ENCODE data around the gene GPR161.

GPR161 gene

GRCh38 chr1:168105846-168106245, 30.9 kb downstream of the GPR161 start:
- no peak for DNase-seq

- no peak for DNase-seq
These were observed 32.2 kb downstream of the GPR161 start for GRCh38 chr1:168104535-168104934.

- DNase-seq: no peak
These were observed 34.2 kb downstream of the GPR161 start for GRCh38 chr1:168102487-168102886.

DNA sequence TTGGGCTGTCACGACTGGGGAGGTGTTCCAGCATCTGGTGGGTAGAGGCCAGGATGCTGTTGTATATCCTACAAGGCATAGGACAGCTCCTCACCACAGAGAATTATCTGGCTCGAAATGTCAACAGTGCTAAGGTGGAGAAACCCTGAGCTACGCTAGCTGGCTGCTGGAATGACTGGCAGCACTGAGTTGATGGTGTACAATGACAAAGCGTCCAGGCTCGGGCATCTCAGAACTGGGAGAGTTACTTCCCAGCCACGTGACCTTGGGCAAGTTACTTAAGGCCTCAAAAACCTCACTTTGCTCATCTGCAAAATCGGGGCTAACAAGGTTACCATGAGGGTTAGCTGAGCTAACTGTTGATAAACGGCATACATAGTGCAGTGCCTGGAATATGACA, 35.4 kb downstream of the GPR161 start:
- no peak for DNase-seq

GRCh38 chr1:168100315-168101002, 36.3 kb downstream of the GPR161 start:
- no peak for DNase-seq

GRCh38 chr1:168099337-168099801, 37.4 kb downstream of the GPR161 start:
- no peak for DNase-seq

DNA sequence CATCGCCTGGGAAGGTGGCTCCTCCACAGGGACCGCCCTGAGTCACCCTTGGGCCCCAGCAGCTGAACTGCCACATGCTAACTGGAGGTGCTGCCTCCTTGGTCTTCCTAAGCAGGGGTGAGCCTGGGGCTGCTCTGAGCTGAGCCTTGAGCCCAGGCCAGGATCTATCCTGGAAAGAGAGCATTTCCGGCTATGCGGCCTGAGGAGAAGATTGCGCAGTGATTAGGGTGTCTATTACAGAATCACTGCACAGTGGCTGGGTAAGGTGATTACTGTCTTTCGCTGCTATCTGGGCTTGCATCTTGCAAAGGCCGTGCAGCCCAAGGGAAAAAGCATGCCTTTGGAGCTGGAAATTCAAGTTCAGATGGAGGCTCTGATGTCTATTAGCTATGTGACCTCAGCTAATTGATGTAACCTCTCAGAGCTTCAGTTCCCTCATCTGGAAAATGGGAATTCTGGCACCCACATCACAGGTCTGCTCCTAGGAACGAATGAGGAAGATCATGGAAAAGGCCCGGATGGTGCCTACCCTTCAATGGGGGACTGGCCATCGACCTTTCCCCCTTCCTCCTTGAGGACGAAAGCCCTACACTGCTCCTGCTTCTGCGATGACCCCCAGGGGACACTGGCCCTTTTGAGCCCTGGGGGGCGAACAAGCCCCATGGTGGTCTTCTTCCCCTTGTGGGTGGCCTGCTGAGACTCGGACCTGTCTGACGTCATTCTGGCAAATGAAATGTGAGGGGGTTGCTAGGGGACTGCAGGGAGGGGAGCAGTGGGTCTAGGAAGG, 38.0 kb downstream of the GPR161 start:
- DNase-seq: no peak

DNA sequence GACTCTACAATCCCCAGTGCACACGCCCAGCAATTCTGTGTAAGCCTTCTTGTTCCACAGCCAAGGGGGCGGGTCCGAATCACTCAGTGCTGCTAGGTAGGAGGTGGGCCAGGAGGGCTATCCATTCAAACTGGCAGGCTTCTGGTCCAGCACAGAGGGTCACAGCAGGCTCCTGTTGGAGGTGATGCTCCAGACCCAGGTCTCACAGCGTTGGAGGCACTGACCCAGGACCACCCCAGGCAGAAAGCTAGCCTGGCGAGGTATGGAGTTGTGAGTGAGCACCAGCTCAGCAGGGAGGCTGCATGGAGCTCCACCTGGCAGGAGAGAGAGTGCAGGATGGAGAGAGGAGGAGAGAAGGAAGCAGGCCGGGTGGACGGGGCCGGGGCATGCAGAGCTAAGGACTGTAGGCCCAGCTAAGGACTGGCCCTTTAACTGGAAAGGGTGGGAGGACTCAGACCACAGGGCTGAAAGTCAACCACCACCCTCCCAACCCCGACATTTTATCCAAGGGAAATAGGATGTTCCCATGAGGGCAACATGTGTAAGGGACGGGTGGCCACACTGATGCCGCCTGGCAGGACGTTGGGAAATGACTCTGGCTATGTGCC, 38.7 kb downstream of the GPR161 start:
- no peak for DNase-seq

- no peak for DNase-seq
These were observed 40.2 kb downstream of the GPR161 start for GRCh38 chr1:168096296-168097165.

DNA sequence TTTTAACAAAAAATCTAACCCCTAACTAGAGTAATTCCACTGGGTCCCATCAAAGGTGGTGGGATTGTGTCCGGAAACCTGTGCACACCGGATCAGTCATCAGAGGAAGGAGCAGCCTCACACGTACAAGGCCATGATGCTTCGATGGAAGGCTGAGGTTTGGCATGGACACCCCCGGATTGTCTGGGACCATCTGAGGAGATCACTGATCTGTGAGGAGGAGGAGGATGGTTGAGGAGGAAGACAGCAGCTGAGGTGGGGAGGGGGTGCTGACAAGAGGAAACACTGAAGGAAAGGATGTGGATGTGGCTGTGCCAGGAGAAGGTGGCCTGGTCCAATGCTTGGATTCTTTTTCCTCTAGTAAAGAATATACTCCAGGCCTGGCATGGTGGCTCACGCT, 41.3 kb downstream of the GPR161 start:
- DNase-seq: no peak

GRCh38 chr1:168093616-168094015, 43.1 kb downstream of the GPR161 start:
- DNase-seq: no peak

DNA sequence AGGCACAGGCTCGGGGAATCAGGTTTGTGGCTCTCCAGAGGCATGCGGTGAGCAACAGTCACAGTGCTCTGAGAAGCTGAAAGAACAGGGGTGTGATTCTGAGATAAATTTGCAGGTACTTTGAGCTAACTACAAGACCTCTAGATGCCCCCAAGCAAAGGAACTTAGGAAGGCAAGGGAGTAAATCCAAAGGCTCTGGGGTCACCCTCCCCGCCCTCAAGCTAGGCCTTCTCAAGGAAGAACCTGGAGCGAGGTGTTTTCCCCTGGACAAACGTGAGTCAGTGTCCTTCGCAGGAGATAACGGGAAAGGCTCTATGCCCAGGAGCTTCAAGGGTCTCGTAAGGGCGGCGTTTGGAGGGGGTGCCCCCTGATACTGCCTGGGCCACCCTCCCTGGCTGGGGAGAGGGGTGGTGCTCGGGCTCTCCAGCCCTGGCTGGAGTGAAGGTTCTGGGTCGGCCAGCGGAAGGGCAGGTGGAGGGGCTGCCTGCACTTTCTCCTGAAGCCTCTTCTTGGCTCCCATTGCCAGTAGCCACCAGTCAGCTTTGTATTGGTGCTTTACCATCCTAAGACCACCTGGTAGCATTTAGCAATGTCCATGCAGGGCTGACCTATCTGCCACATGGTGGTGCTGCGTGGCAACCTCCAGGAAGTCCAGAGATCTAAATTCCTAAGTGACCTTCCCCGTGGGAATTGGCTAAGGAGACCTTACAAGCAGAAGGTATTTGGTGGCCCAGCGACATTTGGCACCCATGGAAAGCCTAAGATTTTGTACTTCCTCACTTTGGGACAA, 44.0 kb downstream of the GPR161 start:
- no peak for DNase-seq

DNA sequence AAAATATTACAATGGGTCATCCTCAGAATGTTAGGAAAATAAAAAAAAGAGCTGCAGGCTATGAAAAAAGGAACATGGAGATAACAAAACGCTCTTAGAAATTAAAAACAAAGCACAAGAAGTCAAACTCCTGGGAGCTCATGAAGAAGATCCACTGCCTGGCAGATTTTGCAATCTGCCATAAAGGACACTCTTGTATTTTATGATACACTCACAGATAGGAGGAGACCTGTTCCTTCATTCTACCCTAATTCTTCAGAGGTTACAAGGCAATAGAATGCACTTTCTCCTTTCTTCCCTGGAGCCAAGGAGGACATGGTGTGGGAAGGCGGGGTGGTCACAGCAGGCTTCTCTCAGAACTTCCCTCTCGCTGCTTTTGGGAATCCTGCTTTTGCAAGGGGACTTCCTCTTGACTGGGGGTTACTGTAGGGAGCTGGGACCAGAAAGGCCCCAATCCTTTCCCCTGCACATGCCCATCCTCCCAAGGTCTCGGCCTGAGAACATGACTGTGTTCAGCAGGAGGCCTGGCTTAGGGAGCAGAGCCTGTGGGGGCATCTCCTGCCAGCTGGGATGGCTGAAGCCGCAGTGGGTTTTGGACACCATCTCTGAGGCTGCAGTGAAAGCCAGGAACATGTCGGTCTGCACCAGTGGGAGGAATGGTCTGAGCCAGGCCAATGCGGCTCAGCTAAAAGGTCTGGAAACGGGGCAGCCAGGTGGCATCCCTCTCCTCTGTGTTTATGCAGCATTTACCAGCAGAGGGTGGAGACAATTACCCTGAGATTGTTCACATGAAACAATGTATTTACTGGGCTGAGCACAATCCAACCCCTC, 44.8 kb downstream of the GPR161 start:
- peak; percentile 22 to 57 (median 56) for DNase-seq

DNA sequence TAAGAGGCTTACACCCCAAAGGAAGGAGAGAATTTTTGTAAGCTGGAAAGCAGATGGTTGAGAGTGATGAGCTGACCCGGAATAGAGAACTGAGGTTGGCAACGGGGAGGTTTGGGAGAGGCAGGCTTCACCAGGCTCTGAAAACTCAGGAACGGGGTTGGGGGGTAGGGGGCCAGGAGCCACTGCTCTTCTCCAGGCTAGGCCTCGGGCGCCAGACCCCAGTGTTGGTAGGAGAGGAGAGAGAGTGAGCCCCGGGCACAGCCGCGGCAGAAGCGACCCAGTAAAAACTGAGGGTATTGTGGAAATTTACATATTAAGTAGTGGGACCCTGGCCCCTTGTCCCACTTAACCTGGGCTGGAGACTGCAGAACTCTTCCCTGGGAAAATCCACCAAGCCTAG, 45.7 kb downstream of the GPR161 start:
- DNase-seq: no peak

GRCh38 chr1:168090395-168090794, 46.3 kb downstream of the GPR161 start:
- no peak for DNase-seq

- no peak for DNase-seq
These were observed 46.8 kb downstream of the GPR161 start for GRCh38 chr1:168089979-168090337.

- DNase-seq: no peak
These were observed 47.3 kb downstream of the GPR161 start for GRCh38 chr1:168089326-168089978.

- peak in 1 of 3 donors; percentile 19 for DNase-seq
These were observed 48.0 kb downstream of the GPR161 start for GRCh38 chr1:168088511-168089325.

DNA sequence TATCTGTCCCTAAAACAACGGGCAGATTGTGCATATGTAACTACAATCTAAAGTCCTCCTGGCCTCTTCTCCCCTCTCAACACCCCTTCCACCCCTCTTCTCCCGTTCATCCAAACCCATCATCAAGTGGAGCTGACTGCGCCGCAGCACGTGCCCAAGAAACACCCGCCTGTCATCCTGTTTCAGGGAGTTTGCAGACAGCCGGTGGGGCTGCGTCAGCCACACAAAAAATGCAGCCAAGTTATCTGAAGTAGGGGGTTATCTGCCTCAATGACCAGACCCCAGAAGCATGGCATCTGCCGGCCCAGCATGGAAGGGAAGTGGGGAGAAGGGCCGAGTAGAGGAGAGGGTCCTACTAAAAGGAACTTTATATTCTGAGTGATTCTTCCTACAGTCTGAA, 49.0 kb downstream of the GPR161 start:
- DNase-seq: no peak

- no peak for DNase-seq
These were observed 50.3 kb downstream of the GPR161 start for GRCh38 chr1:168086438-168086837.

Measured in suppressor macrophage treated with lipopolysaccharide for 1 hour (primary cell).